Upper lobe of right lung (tissue), 1 donor: ENCODE measurements around the gene SOSTDC1. TPM values are rescaled to one million over a fixed set of nuclear protein-coding genes. Genes with fewer than 3 reads are reported as not detected.

ENCODE experiments used
- ATAC-seq: fragments of 200-7000 bp; cut with Tn5 transposase; one replicate; pipeline ENCODE4 v1.9.1; 2020; ENCODE audit warnings: mild to moderate bottlenecking, moderate library complexity
- DNase-seq: peaks from one replicate; pipeline ENCODE4 v3.0.0-alpha.2; 2020
- H3K27ac ChIP-seq: fragments of 200-600 bp; one replicate; pipeline ENCODE4 v1.8.0; 2022
- H3K27me3 ChIP-seq: fragments of 200-600 bp; one replicate; pipeline ENCODE4 v1.8.0; 2022; ENCODE audit warnings: mild to moderate bottlenecking
- H3K36me3 ChIP-seq: fragments of 200-600 bp; one replicate; pipeline ENCODE4 v1.8.0; 2022
- H3K4me1 ChIP-seq: fragments of 200-600 bp; one replicate; pipeline ENCODE4 v1.8.0; 2022
- H3K4me3 ChIP-seq: fragments of 200-600 bp; one replicate; pipeline ENCODE4 v1.8.0; 2022; ENCODE audit warnings: mild to moderate bottlenecking
- H3K9me3 ChIP-seq: fragments of 200-600 bp; one replicate; pipeline ENCODE4 v1.8.0; 2022
- CTCF ChIP-seq: fragments of 200-600 bp; IDR thresholded peaks from one replicate; pipeline ENCODE4 v1.8.0; 2022; ENCODE audit warnings: antibody characterized with exemption
- intact Hi-C: fragments of 100-400 bp; cut with DNase I; formaldehyde crosslinking; loops from one replicate; pipeline ENCODE4 v1.11.0; 2022
- total RNA-seq: library from RNA; stranded (reverse); fragmentation: NEBNext Ultra II Directional; extraction: Animal tissue kit (Norgen Biotek cat#: 25700); gene quantifications from one replicate; pipeline ENCODE4 v1.2.1, GENCODE V29; 2021
- donor health status: DM: no; HTN: yes; CAD: no; lungs with severe emphysema.

SOSTDC1 gene
- total RNA-seq, 1 donor from 2014 or later: 3.7 TPM

GRCh38 chr7:16479591-16479990 lies 14.1 kb upstream of the SOSTDC1 start:
- no peaks in the 10 kb centered on the region for H3K9me3 ChIP-seq
- no peaks in the 10 kb centered on the region for H3K27me3 ChIP-seq
- no peaks in the 10 kb centered on the region for H3K4me1 ChIP-seq
- H3K4me3 ChIP-seq: no peak overlapping the region
- intact Hi-C loops: no loop called here
- H3K27ac ChIP-seq: no peak overlapping the region
- no peaks in the 10 kb centered on the region for H3K36me3 ChIP-seq
- ATAC-seq (no peak), DNase-seq (no peak)
- no peak for TF ChIP-seq CTCF

GRCh38 chr7:16479161-16479560 lies 13.6 kb upstream of the SOSTDC1 start:
- Histone ChIP-seq H3K27ac (no peak overlapping the region), H3K4me1 (no peaks in the 10 kb centered on the region), H3K27me3 (no peaks in the 10 kb centered on the region), H3K36me3 (no peaks in the 10 kb centered on the region), H3K4me3 (no peak overlapping the region), H3K9me3 (no peaks in the 10 kb centered on the region)
- TF ChIP-seq CTCF: no peak
- DNase-seq: no peak
- no peak for ATAC-seq
- intact Hi-C loops: no loop called here

DNA sequence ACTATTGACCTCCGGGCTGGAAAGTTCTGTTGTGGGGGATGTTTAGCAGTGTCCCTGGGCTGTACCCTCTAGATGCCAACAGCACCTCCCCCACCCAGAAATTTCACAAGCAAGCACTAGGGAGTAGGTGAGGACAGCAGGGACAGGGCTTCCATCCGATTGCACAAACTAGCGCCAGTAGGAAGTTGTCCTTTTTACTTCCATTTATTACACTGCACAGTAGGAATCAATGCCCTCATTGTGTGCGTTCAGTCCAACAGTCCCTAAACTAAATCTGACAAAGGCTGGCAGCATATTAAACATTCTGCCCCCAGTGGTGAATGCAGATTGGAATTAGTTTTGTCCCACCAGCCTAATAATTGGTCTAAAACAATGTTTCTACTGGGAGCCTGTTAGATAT lies 6.4 kb upstream of the SOSTDC1 start:
- Histone ChIP-seq H3K4me3 (no peak overlapping the region), H3K4me1 (no peaks in the 10 kb centered on the region), H3K36me3 (no peaks in the 10 kb centered on the region), H3K27me3 (no peaks in the 10 kb centered on the region), H3K27ac (no peak overlapping the region), H3K9me3 (no peaks in the 10 kb centered on the region)
- ATAC-seq: no peak
- no peak for DNase-seq
- TF ChIP-seq CTCF: no peak
- intact Hi-C loops: no loop called here

DNA sequence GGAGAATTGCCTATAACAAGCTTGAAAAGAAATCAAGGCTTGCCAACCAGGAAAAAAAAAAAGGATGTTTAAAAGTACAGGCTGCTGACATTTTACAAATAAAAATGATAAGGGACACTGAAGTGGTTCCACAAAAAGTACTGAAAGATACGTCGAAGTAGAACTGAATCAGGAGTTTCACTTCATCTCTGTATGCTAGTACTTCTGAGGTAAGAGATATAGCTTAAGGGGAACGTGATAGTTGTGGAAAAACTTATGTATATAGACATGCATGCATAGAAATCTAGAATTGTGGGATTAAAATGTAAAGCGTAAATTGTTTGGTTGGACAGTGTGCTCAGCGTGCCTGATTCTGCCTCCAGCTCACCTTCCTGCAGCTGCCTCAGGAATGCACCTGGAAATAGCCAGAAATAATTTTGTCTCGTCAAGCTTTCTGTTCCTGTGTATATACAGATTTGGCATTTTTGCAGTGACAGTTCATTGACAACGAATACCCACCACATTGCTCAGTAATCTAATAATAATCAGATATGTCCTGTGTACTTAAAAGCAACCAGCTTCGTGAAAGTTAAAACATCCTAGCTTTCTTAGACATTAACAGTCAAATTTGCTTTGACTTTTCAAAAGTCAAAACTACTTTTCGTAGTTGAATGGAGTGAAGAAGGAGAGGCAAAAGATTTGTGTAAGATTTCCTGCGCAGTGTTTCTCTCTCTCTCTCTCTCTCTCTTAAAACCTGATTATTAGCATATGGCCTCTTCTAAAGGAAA lies 1.4 kb downstream of the SOSTDC1 start:
- H3K4me3 ChIP-seq: no peak overlapping the region
- no peak for TF ChIP-seq CTCF

GRCh38 chr7:16463520-16463919 lies 2.0 kb downstream of the SOSTDC1 start:
- Histone ChIP-seq H3K4me3 (no peak overlapping the region), H3K27me3 (peaks cover 8% of the 10 kb centered on the region), H3K9me3 (no peaks in the 10 kb centered on the region), H3K4me1 (no peaks in the 10 kb centered on the region), H3K27ac (no peak overlapping the region), H3K36me3 (no peaks in the 10 kb centered on the region)
- intact Hi-C loops: no loop called here
- TF ChIP-seq CTCF: no peak
- ATAC-seq (no peak), DNase-seq (no peak)

More for the DNA sequence above, 1.4 kb downstream of the SOSTDC1 start:
- H3K27me3 ChIP-seq: peaks cover 8% of the 10 kb centered on the region
- intact Hi-C loops: no loop called here
- H3K36me3 ChIP-seq: no peaks in the 10 kb centered on the region
- DNase-seq (no peak), ATAC-seq (no peak)
- H3K27ac ChIP-seq: no peak overlapping the region
- no peaks in the 10 kb centered on the region for H3K9me3 ChIP-seq
- no peaks in the 10 kb centered on the region for H3K4me1 ChIP-seq

DNA sequence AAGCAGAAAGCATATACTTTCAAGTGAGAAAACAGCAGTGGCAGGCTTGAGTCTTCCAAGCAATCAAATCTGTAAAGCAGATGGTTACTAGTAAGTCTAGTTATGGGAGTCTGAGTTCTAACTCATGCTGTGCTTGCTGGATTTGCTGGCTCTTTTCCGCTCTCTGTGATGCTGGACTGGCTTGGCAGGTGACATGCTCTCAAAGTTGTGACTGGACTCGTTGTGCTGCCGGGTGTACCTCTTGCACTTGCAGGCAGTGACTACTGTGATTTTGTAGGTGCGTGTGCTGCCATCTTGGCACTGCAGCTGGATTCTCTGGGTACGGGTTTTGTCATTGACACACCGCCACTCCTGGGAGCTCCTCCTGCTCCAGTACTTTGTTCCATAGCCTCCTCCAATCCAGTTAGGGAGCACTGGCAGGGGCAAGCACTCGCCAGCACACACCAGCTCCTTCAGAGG lies 3.1 kb downstream of the SOSTDC1 start:
- H3K4me1 ChIP-seq: no peaks in the 10 kb centered on the region
- H3K9me3 ChIP-seq: no peaks in the 10 kb centered on the region
- no peak for ATAC-seq
- no peak for TF ChIP-seq CTCF
- no peak for DNase-seq
- no peak overlapping the region for H3K4me3 ChIP-seq
- no peaks in the 10 kb centered on the region for H3K36me3 ChIP-seq
- peaks cover 8% of the 10 kb centered on the region for H3K27me3 ChIP-seq
- H3K27ac ChIP-seq: no peak overlapping the region
- intact Hi-C loops: no loop called here
